Measurements from ENCODE around the gene PKMYT1.

Gene PKMYT1

DNA sequence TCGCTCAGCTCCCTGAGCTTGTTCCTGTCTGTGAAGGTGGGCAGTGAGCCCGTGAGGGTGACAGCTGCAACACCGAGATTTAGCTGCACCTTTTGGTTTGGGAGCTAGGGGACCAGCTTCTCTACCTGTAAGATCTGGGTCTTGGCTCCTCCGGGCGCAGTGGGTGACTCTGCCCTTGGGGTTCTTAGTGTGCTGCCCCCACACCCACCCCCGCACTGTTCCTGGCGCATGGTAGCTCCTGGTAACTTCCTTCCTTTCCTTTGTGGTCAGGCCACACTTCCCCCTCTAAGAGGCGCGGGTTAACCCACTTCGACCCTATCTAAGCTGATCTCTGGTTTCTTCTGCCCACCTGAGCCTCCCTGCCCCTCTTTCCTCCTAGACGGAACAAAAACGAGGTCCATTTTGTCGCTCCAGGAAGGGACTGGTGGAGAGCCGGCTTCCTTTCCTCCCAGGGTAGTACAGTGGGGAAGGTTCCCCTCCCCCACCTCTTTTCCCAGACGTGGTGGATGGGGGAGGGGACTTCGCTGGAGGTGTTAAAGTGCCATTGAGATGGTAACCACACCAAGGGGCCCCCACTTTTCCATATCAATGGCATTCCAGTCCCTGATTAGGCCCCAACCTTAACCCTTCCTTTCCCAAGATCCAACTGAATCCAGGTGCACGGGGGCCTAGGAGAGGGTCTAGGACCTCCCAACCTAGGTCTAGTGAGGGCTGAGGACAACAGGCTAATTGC is 27.9 kb upstream of the PKMYT1 start:
- TF ChIP-seq CTCF (IDR thresholded peaks at IDR 0.05; ENCODE audit: low read depth, low read length, missing control alignments), result no peak
- no peak for DNase-seq (ENCODE audit: low read depth)
- in situ Hi-C loops (cut with HindIII; ENCODE audit: low sequenced_read_pairs), result no loop called here
- H3K4me3 ChIP-seq (ENCODE audit: low read depth, low read length), result no peak overlapping the region

DNA sequence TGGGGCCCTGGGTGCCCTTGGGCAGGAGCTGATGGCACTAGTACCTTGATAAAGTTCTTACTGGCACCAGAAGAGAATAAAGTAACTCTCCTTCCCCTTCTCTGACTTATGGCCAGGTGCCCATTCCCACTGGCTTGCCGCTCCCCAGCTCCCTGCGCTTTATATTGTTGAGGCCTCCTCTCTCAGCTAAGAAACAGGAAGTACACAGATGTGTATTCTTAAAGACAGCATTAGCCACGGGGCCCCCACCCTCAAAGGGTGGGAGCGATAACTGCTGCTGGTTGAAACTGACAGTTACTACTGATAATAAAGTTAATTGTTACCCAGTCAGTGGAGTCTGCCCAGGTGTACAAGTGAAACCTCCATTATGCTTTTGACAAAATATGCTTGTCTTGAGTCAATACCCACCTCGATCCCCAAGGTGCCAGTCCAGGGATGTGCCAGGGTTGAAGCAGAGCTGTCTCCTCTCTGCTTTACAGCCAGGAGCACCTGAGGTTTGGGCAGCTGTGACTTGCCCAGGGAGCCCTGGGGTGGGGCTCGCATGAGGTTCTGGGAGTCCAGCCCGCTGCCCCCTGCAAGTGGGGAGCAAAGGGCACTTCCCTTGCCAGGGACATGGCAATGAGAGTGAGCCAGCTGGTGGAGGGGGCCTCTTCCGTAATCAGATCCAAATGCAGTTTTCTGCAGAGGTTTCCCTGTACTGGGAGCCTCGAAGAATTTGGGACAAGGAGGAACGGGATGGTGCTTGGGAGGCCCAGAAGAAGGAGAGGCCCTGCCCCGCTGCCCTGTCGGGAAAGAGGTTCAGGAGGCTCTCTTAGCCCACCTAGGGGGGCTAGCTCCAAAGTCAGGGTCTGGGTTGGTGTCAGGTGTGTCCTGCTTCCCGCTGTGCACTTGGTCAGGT is 27.1 kb upstream of the PKMYT1 start:
- no peak for DNase-seq (ENCODE audit: low read depth)
- in situ Hi-C loops (cut with HindIII; ENCODE audit: low sequenced_read_pairs), result no loop called here
- TF ChIP-seq CTCF (IDR thresholded peaks at IDR 0.05; ENCODE audit: low read depth, low read length, missing control alignments), result no peak
- H3K4me3 ChIP-seq (ENCODE audit: low read depth, low read length), result no peak overlapping the region

DNA sequence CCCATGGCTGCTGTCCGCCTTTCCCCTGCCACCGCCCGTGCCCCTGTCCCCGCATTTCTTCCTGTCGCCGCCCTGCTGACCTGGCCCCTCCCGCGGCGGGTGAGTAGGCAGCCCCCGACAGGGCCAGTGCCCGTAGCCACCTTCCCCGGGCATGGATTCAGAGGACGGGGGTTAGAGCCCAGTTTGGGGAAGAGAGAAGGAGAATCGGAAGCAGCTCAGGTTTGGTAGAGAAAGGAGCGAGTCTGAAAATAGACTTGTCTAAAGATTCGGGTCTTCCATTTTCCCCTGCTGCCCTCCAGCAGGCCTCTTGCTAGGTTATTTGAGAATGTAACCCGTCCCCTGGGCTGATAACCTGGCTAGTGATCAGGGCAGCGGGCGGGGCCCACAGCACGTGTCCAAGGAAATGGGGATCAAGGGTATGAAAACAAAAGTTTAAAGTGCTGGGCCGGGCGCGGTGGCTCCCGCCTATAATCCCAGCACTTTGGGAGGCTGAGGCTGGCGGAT is 24.6 kb upstream of the PKMYT1 start:
- no peak for TF ChIP-seq CTCF (IDR thresholded peaks at IDR 0.05; ENCODE audit: low read depth, low read length, missing control alignments)
- DNase-seq (ENCODE audit: low read depth), result no peak
- in situ Hi-C loops (cut with HindIII; ENCODE audit: low sequenced_read_pairs), result no loop called here
- peak overlapping the region; percentile 12 for H3K4me3 ChIP-seq (ENCODE audit: low read depth, low read length)

DNA sequence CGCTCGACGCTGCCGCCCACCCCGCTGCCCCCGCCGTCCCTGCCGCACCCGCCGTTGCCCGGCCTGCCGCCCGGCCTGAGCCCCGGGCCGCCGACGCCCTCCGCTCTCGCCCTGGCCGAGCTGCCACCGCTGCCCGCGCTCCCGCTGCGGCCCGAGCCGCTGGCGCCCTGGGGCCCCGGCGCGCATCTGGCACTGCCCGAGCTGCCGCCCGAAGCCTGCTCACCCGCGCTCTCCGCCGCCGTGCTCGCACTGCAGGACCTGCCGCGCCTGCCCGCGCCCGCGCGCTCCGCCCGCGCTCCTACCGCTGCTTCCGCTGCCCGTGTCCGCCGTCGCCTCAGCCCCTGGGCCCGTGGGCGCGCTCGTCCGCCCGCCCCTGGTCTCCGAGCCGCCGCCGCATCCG is 24.1 kb upstream of the PKMYT1 start:
- DNase-seq (ENCODE audit: low read depth), result no peak
- TF ChIP-seq CTCF (IDR thresholded peaks at IDR 0.05; ENCODE audit: low read depth, low read length, missing control alignments), result no peak
- in situ Hi-C loops (cut with HindIII; ENCODE audit: low sequenced_read_pairs), result no loop called here
- no peak overlapping the region for H3K4me3 ChIP-seq (ENCODE audit: low read depth, low read length)

GRCh38 chr16:3003582-3004270 is 23.5 kb upstream of the PKMYT1 start:
- in situ Hi-C loops (cut with HindIII; ENCODE audit: low sequenced_read_pairs), result no loop called here
- peak; percentile 24 for TF ChIP-seq CTCF (IDR thresholded peaks at IDR 0.05; ENCODE audit: low read depth, low read length, missing control alignments)
- DNase-seq (ENCODE audit: low read depth), result peak; percentile 95
- no peak overlapping the region for H3K4me3 ChIP-seq (ENCODE audit: low read depth, low read length)

DNA sequence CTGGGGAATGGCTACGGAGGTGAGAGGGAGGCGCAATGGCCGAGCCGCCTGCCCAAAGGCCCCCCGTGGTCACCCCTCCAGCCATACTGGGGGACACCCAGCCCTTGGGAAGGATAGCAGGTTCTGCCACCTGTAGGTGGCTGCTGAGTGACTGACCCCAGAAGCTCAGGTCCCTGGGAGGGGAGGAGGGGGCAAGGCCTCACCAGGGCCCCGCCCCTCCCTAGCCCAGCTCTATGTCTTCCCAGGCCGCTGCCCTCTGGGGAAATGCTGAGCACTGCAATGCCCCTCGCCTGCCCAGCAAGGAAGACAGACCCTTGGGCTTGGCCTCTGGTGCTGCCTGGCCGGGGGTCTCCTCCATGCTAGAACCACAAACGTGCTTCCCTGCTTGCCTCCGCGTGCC is 21.1 kb upstream of the PKMYT1 start:
- TF ChIP-seq CTCF (IDR thresholded peaks at IDR 0.05; ENCODE audit: low read depth, low read length, missing control alignments), result no peak
- no peak overlapping the region for H3K4me3 ChIP-seq (ENCODE audit: low read depth, low read length)
- in situ Hi-C loops (cut with HindIII; ENCODE audit: low sequenced_read_pairs), result no loop called here
- no peak for DNase-seq (ENCODE audit: low read depth)
